ENCODE results near the gene GRAMD1A.

GRAMD1A gene

DNA sequence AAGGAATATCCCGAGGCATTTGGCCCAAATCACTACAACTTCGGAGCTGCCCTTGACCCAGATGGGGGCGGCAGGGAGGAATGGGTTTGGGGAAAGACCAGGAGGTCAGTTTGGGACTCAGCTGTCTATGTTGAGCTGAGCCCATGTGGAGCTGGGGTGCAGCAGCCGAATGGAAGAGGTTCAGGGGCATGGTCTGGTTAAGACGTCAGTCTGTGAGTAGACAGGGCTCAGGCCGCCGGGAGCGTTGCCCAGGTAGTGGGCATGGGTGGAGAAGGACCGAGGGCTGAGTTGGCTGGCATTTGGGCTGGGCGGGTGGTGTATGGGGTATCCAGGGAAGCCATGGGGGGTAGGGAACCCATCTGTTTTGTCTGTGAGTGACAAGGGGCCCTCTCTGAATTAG, 20.9 kb downstream of the GRAMD1A start:
- ChIA-PET POLR2A (interaction anchor here (0.6 to 0.9 kb wide), 2 partner anchors 9 to 14 kb away, joined by 3 to 4 read pairs; no protein-coding TSS in a partner anchor), CTCF (interaction anchor here (1.0 to 2.0 kb wide), 3 partner anchors 8 to 48 kb away, joined by 3 to 8 read pairs (median 7); no protein-coding TSS in a partner anchor)
- Histone ChIP-seq H3K4me1 (ENCODE audit: control insufficient read depth, insufficient read depth, low read length) (no peaks in the 10 kb centered on the region), H3K36me3 (ENCODE audit: control insufficient read depth in 2 of 2, insufficient read depth in 1 of 2, low read length in 2 of 2) (peaks cover 98 to 100% of the 10 kb centered on the region in 2 experiments), H3K27ac (ENCODE audit: extremely low read depth, low read depth, low read length) (no peak overlapping the region), H3K9me3 (ENCODE audit: control insufficient read depth, insufficient read depth, low read depth, low read length) (no peaks in the 10 kb centered on the region), H3K4me3 (ENCODE audit: low read depth, low read length) (no peak overlapping the region)
- TF ChIP-seq ZBTB26 (tag by site-specific recombination; optimal IDR thresholded peaks at IDR 0.05) (peak; percentile 13), ZNF670 (tag by site-specific recombination; IDR thresholded peaks at IDR 0.05; ENCODE audit: low read depth) (no peak), ZSCAN30 (tag by site-specific recombination; IDR thresholded peaks at IDR 0.05) (no peak), GLIS2 (tag by site-specific recombination; IDR thresholded peaks at IDR 0.05) (0 out of 2 replicates have a peak, but pooled peaks have one; percentile 17), ZNF169 (tag by site-specific recombination; IDR thresholded peaks at IDR 0.05) (no peak)

DNA sequence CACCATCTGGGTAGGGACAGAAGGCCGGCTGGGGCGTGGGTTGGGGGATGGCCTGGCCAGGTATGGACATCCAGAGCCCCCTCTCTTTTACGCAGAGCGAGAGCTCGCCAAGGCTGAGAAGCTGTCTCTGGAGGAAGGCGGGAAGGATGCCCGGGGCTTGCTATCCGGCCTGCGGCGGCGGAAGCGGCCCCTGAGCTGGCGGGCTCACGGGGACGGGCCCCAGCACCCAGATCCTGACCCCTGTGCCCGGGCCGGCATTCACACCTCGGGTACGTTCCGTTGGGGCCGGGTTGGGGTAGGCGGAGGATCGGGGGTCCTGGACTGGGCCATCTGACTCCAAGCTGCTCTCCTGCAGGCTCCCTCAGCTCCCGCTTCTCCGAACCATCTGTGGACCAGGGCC, 21.5 kb downstream of the GRAMD1A start:
- H3K9me3 ChIP-seq (ENCODE audit: control insufficient read depth, insufficient read depth, low read depth, low read length): no peaks in the 10 kb centered on the region
- TF ChIP-seq ZNF391 (tag by site-specific recombination; IDR thresholded peaks at IDR 0.05; ENCODE audit: borderline replicate concordance, low read depth) (no peak), KLF9 (tag by site-specific recombination; IDR thresholded peaks at IDR 0.05; ENCODE audit: low read depth) (no peak), SETDB1 (IDR thresholded peaks at IDR 0.05; ENCODE audit: insufficient read length, low read length) (no peak), ZNF133 (tag by site-specific recombination; IDR thresholded peaks at IDR 0.05) (no peak), BCL11A (tag by site-specific recombination; IDR thresholded peaks at IDR 0.05; ENCODE audit: low read depth) (no peak), MEIS1 (CRISPR knock-in tag; IDR thresholded peaks at IDR 0.05; ENCODE audit: borderline replicate concordance) (no peak), ZNF426 (tag by site-specific recombination; IDR thresholded peaks at IDR 0.05) (no peak), GLI2 (tag by site-specific recombination; IDR thresholded peaks at IDR 0.05; ENCODE audit: borderline replicate concordance, low read depth) (no peak), ZNF76 (tag by site-specific recombination; IDR thresholded peaks at IDR 0.05; ENCODE audit: borderline replicate concordance, low read depth) (no peak), ZNF501 (tag by site-specific recombination; IDR thresholded peaks at IDR 0.05) (no peak), ZNF513 (tag by site-specific recombination; IDR thresholded peaks at IDR 0.05) (no peak)
- TF ChIP-seq, protein P1, sequence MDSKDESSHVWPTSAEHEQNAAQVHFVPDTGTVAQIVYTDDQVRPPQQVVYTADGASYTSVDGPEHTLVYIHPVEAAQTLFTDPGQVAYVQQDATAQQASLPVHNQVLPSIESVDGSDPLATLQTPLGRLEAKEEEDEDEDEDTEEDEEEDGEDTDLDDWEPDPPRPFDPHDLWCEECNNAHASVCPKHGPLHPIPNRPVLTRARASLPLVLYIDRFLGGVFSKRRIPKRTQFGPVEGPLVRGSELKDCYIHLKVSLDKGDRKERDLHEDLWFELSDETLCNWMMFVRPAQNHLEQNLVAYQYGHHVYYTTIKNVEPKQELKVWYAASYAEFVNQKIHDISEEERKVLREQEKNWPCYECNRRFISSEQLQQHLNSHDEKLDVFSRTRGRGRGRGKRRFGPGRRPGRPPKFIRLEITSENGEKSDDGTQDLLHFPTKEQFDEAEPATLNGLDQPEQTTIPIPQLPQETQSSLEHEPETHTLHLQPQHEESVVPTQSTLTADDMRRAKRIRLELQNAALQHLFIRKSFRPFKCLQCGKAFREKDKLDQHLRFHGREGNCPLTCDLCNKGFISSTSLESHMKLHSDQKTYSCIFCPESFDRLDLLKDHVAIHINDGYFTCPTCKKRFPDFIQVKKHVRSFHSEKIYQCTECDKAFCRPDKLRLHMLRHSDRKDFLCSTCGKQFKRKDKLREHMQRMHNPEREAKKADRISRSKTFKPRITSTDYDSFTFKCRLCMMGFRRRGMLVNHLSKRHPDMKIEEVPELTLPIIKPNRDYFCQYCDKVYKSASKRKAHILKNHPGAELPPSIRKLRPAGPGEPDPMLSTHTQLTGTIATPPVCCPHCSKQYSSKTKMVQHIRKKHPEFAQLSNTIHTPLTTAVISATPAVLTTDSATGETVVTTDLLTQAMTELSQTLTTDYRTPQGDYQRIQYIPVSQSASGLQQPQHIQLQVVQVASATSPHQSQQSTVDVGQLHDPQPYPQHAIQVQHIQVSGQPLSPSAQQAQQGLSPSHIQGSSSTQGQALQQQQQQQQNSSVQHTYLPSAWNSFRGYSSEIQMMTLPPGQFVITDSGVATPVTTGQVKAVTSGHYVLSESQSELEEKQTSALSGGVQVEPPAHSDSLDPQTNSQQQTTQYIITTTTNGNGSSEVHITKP (tag by site-specific recombination; IDR thresholded peaks at IDR 0.05): no peak
- no peak overlapping the region for H3K27ac ChIP-seq (ENCODE audit: extremely low read depth, low read depth, low read length)
- H3K4me1 ChIP-seq (ENCODE audit: control insufficient read depth, insufficient read depth, low read length): no peaks in the 10 kb centered on the region
- CTCF ChIA-PET: interaction anchor here (1.0 to 2.0 kb wide), 3 partner anchors 8 to 48 kb away, joined by 3 to 8 read pairs (median 7); no protein-coding TSS in a partner anchor
- no peak overlapping the region for H3K4me3 ChIP-seq (ENCODE audit: low read depth, low read length)
- H3K36me3 ChIP-seq (ENCODE audit: control insufficient read depth in 2 of 2, insufficient read depth in 1 of 2, low read length in 2 of 2): peaks cover 100% of the 10 kb centered on the region in 2 experiments
- POLR2A ChIA-PET: interaction anchor here (0.6 kb wide), 1 partner anchor 14 kb away, joined by 3 read pairs; no protein-coding TSS in a partner anchor
